Brain microvascular endothelial cell (primary cell): ENCODE measurements around the gene PYY.
"Not testable (repeated sequence)": the region's sequence is repeated elsewhere in the genome, so short reads cannot be mapped to it uniquely, and the experiment has no call there.

Experiments used
- DNase-seq: peaks from one replicate; pipeline ENCODE4 v3.0.0-alpha.2; 2020
- H3K27ac ChIP-seq: fragments of 250-450 bp; sonication (Bioruptor Pico); 2 replicates; pipeline ENCODE4 v1.5.1; 2020; ENCODE audit warnings: mild to moderate bottlenecking, moderate library complexity
- H3K27me3 ChIP-seq: fragments of 250-450 bp; sonication (Bioruptor Pico); replicated peaks from 2 replicates; pipeline ENCODE4 v1.5.1; 2020; ENCODE audit warnings: mild to moderate bottlenecking
- H3K36me3 ChIP-seq: fragments of 250-450 bp; sonication (Bioruptor Pico); replicated peaks from 2 replicates; pipeline ENCODE4 v1.5.1; 2020; ENCODE audit warnings: mild to moderate bottlenecking
- H3K4me3 ChIP-seq: 2 replicates; pipeline ENCODE4 v1.5.1; 2011; ENCODE audit warnings: low read depth, mild to moderate bottlenecking, control low read depth, low read length, moderate library complexity
- CTCF ChIP-seq: IDR thresholded peaks from 2 replicates; pipeline ENCODE4 v1.5.1; 2011; ENCODE audit warnings: low read depth, mild to moderate bottlenecking, moderate library complexity, low read length, control low read depth, inconsistent platforms; ENCODE audit errors: missing control alignments
- in situ Hi-C: cut with HindIII; loops from 2 replicates; pipeline ENCODE4 v1.10.0; 2017; ENCODE audit warnings: low sequenced_read_pairs, low pct_ligation_motif_present

The PYY gene

GRCh38 chr17:43931062-43931571 lies 22.6 kb downstream of the PYY start:
- no peak for DNase-seq
- Histone ChIP-seq H3K27ac (no peak overlapping the region), H3K4me3 (no peak overlapping the region), H3K36me3 (no peaks in the 10 kb centered on the region), H3K27me3 (peaks cover 11% of the 10 kb centered on the region)
- TF ChIP-seq CTCF = no peak
- in situ Hi-C loops = no loop called here

GRCh38 chr17:43928609-43929008 lies 25.1 kb downstream of the PYY start:
- no peaks in the 10 kb centered on the region for H3K36me3 ChIP-seq
- DNase-seq = no peak
- peaks cover 21% of the 10 kb centered on the region for H3K27me3 ChIP-seq
- H3K4me3 ChIP-seq = no peak overlapping the region
- no peak for TF ChIP-seq CTCF
- H3K27ac ChIP-seq = no peak overlapping the region
- in situ Hi-C loops = no loop called here

- H3K4me3 ChIP-seq, in situ Hi-C loops, H3K27ac ChIP-seq, H3K36me3 ChIP-seq, DNase-seq: not testable (repeated sequence)
- peaks cover 21% of the 10 kb centered on the region for H3K27me3 ChIP-seq
These were observed 25.8 kb downstream of the PYY start for GRCh38 chr17:43927929-43928328.

GRCh38 chr17:43927060-43927864 lies 26.5 kb downstream of the PYY start:
- Histone ChIP-seq H3K27ac (no peak overlapping the region), H3K36me3 (no peaks in the 10 kb centered on the region), H3K27me3 (peaks cover 21% of the 10 kb centered on the region), H3K4me3 (no peak overlapping the region)
- no peak for DNase-seq
- in situ Hi-C loops = no loop called here
- TF ChIP-seq CTCF = no peak

GRCh38 chr17:43924558-43924957 lies 29.2 kb downstream of the PYY start:
- no peak overlapping the region for H3K4me3 ChIP-seq
- DNase-seq = no peak
- in situ Hi-C loops = no loop called here
- H3K27me3 ChIP-seq = peaks cover 21% of the 10 kb centered on the region
- TF ChIP-seq CTCF = no peak
- no peaks in the 10 kb centered on the region for H3K36me3 ChIP-seq
- H3K27ac ChIP-seq = no peak overlapping the region

- no peaks in the 10 kb centered on the region for H3K36me3 ChIP-seq
- no peak for DNase-seq
- peaks cover 8% of the 10 kb centered on the region for H3K27me3 ChIP-seq
- in situ Hi-C loops = no loop called here
- H3K4me3 ChIP-seq = no peak overlapping the region
- no peak for TF ChIP-seq CTCF
- no peak overlapping the region for H3K27ac ChIP-seq
These were observed 33.1 kb downstream of the PYY start for GRCh38 chr17:43920500-43921095.
